GM18858 (cell line): ENCODE data around the gene CPNE8.
A peak's percentile ranks its signal among the peaks of the same experiment; 100 is the strongest.
"Not testable (repeated sequence)": the region's sequence is repeated elsewhere in the genome, so short reads cannot be mapped to it uniquely, and the experiment has no call there.

Source experiments
- ATAC-seq: cut with Tn5 transposase; IDR thresholded peaks from one replicate; pipeline ENCODE4 v1.9.1; 2021; ENCODE audit not compliant: unreplicated experiment

Gene CPNE8

DNA sequence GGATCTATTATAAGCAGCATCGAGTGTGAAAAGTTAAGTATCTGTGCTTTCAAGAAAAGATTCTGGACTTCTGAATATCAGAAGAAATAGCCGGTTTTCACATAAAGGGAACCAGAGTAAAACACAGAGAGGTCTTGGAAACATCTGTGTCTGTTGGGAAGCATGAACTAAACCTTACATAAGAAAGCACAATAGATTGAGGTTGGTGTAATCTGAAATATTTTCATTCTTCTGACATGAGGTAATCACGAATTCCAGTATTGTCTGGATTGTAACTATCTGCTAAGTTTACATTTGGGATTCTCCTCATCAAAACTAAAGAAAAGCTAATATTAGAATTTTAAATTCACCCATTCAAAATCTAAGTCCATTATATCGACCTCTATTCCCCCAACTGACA, 161.3 kb downstream of the CPNE8 start:
- ATAC-seq, result no peak

DNA sequence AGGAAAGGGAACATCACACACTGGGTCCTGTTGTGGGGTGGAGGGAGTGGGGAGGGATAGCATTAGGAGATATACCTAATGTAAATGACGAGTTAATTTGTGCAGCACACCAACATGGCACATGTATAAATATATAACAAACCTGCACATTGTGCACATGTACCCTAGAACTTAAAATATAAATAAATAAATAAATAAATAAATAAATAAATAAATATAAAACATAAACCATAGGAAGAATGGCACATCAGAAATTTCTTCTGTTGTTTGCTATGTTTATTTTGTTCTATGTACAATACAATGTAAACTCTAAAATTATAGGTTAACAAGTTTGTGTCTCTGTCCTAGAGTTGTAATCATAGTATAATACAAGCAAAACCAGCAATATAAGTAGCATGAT, 162.9 kb downstream of the CPNE8 start:
- ATAC-seq, result not testable (repeated sequence)

- ATAC-seq, result no peak
Measured at GRCh38 chr12:38736821-38737220, 168.6 kb downstream of the CPNE8 start.

DNA sequence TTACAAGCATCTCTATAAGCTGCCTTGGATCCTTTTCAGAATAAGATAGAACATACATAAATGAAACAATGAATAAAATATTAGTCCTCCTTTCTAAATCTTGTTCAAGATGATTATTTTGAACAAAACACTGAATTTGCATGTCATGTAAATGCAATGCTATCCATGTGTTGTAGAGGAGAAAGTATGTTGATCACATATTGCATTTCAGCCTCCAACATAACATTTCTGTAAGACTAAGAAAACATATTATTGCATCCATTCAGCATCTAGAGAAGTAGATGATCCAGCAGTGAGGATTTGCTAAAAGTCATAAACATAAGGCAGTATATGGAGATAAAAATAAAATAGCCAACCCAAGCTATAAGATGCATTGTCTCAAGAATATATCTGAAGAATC, 172.6 kb downstream of the CPNE8 start:
- ATAC-seq, result no peak

- no peak for ATAC-seq
Measured at GRCh38 chr12:38728894-38729293, 176.5 kb downstream of the CPNE8 start.

DNA sequence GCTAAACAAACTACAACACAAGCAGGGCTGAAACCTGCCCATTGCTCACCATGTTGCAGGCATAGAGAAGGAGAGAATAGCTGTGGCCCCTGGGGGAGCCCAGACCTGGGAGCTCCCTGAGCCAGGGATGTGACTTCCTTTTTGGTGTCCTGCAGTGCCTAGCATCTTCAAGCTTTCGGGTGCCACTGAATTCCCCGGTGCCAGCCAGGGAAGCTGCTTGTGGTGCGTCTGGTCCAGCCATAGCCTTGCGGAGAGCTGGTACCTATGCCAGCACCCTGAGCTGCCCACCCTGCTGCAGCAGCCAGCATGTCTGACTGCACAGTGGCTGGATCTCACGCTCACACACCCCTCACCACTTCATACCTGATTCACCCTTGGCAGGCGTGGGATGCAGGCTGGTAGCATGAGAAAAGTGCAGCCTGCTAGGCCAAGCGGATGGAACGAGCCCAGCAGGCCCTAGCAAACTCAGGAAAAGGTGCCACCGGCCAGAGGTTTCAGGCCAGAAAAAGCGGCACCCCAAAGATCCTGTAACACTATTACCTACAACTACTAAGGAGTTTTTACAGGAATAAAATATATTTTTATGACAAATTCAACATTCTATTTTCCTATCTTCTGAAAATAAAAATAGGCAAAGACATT, 183.7 kb downstream of the CPNE8 start:
- no peak for ATAC-seq

GRCh38 chr12:38720661-38721060, 184.7 kb downstream of the CPNE8 start:
- no peak for ATAC-seq

DNA sequence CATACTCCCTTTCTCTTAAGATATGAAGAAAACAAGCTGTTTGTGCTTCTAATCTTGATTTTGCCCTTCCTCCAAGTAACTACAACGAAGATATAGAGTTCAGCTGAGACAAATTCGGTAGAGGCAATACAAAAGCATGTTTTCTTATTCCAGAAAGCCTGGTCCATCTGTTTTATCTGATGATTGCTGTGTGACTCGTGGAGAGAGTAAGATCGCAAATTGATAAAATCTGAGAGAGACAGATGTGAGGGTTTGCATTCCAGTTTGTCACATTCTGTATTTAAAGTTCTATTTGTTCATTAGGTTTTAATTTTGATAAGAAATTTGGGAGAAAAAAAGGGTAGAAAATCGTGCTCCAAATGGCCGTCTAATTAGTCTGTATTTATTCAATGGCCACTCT, 192.1 kb downstream of the CPNE8 start:
- ATAC-seq, result no peak

GRCh38 chr12:38711054-38711453, 194.3 kb downstream of the CPNE8 start:
- ATAC-seq, result peak; percentile 64

DNA sequence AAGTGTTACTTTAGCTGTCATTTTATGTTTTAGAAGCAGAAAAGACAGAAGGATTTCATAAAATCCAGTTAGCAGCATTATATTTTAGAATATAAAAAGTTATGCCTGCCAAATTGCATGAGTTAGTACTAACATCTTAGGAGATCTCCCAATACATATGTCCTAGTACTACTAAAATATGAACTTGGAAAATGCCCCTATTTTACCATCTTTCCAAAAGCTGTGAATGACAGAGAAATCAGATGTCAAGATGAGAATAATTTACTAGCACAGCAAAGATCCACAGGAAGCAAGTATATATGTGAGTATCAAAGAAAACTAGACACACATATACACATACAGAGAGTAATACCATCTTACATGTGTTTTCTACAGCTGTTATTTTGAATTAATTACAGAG, 196.9 kb downstream of the CPNE8 start:
- ATAC-seq, result no peak

GRCh38 chr12:38707648-38708047, 197.7 kb downstream of the CPNE8 start:
- ATAC-seq, result no peak

DNA sequence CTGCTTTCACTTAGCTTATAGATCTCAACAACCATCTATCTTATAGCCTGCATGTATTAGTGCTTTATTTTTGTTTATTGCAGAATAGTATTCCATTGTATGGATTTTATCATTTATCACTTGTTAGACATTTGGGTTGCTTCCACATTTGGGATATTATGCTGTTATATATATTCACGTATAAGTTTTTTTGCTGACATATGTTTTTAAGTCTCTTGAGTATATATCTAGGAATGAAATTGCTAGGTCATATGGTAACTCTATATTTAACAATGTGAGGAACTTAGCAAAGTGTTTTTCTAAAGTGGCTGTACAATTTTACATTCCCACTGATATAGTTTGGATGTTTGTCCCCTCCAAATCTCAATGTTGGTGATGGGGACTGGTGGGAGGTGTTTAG, 208.1 kb downstream of the CPNE8 start:
- no peak for ATAC-seq

GRCh38 chr12:38695057-38695456, 210.3 kb downstream of the CPNE8 start:
- ATAC-seq, result no peak

GRCh38 chr12:38691164-38691563, 214.2 kb downstream of the CPNE8 start:
- ATAC-seq, result no peak

- ATAC-seq, result no peak
Measured at GRCh38 chr12:38690646-38691045, 214.7 kb downstream of the CPNE8 start.

- no peak for ATAC-seq
Measured at GRCh38 chr12:38689704-38690103, 215.7 kb downstream of the CPNE8 start.

GRCh38 chr12:38689195-38689594, 216.2 kb downstream of the CPNE8 start:
- no peak for ATAC-seq

DNA sequence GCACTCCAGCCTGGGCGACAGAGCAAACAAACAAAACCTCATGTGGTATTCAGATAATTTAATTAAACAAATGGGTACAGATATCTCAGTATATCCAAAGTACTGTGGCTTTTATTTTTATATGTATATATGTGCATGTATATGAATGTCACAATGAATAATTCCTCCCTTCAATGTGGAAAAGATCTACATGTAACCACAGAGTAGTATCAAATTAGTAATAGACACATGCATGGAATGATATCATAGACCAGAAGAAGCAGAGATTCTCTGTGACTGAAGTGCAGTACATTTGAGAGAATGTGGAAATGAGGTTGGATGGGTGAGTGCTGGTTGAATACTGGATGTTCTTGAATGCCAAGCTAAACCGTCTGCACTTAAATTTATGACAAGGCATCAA, 222.9 kb downstream of the CPNE8 start:
- ATAC-seq, result no peak

DNA sequence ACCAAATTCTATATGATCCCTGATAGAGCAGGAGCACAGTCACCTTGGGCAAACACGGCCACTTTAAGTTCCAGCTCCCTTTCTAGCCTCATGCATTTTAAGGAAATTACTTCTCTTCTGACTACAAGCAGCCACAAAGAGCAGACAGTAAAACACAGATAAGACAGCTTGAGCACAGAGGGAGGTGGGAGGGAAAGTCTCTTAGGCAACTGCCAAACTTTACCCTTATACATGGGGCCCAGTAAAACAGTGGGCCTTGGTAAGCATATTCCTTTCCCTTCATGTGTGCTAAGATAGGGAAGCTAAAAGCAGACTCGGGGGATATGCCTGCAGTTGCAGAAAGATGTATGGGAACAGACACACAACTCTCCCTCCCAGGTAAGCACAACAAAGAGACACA, 235.9 kb downstream of the CPNE8 start:
- no peak for ATAC-seq

- no peak for ATAC-seq
Measured at GRCh38 chr12:38669081-38669480, 236.3 kb downstream of the CPNE8 start.

- no peak for ATAC-seq
Measured at GRCh38 chr12:38666425-38666824, 239.0 kb downstream of the CPNE8 start.

GRCh38 chr12:38664661-38665269, 240.6 kb downstream of the CPNE8 start:
- peak; percentile 83 for ATAC-seq

DNA sequence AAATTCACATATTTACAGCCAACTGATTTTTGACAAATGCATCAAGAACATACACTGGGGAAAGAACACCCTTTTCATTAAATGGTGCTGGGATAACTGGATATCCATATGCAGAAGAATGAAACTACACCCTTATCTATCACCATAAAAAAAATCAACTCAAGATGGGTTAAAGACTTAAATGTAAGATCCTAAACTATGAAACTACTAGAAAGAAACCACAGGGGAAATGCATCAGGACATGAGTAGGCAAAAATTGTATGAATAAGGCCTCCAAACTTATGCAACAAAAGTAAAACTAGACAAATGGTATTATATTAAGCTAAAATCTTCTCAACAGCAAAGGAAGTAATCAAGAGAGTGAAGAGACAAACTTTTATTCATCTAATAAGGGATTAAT, 242.6 kb downstream of the CPNE8 start:
- ATAC-seq, result no peak
